Gastrocnemius medialis (tissue), 4 donors: ENCODE measurements around the gene CBY2.
"Not testable (repeated sequence)": the region's sequence is repeated elsewhere in the genome, so short reads cannot be mapped to it uniquely, and the experiment has no call there.

Experiments
- CTCF ChIP-seq, 5 experiments: fragments of 450-650 bp in 3 of 5; fragments of 200-600 bp in 2 of 5; sonication (generic) in 2 of 5; IDR thresholded peaks in 4 of 5; conservative IDR thresholded peaks in 1 of 5; 1 replicate in 4 of 5; 2 replicates in 1 of 5; pipeline ENCODE4 v1.5.1; 2016 to 2019; ENCODE audit warnings: antibody characterized with exemption in 5 of 5, mild to moderate bottlenecking in 3 of 5, moderate library complexity in 3 of 5
- POLR2A ChIP-seq, 2 donors: fragments of 450-650 bp; IDR thresholded peaks; one replicate each; pipeline ENCODE4 v1.6.1; 2017; ENCODE audit warnings: antibody characterized with exemption in 2 of 2, mild to moderate bottlenecking in 2 of 2, moderate library complexity in 2 of 2

DNA sequence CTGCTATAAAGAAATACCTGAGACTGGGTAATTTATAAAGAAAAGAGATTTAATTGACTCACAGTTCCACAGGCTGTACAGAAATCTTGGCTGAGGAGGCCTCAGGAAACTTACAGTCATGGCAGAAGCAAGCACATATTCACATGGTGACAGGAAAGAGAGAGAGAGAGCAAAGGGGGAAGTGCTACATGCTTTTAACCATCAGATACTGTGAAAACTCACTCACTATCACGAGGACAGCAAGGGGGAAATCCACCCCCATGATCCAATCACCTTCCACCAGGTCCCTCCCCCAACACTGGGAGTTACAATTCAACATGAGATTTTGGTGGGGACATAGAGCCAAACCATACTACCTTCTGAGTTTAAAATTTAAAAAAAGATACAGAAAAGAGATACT lies 41.7 kb upstream of the CBY2 start:
- TF ChIP-seq POLR2A (IDR thresholded peaks at IDR 0.05); CTCF (IDR thresholded peaks at IDR 0.05 in 4 of 5, conservative IDR thresholded peaks at IDR 0.05 in 1 of 5): not testable (repeated sequence)
